Heart left ventricle (tissue), 16 donors: ENCODE measurements around the gene EVA1A. TPM values are rescaled to one million over a fixed set of nuclear protein-coding genes. Genes with fewer than 3 reads are reported as not detected.

Experiments
- ATAC-seq, 4 donors: fragments of 200-7000 bp; cut with Tn5 transposase; one replicate each; pipeline ENCODE4 v1.9.1; 2020 to 2022; ENCODE audit warnings: moderate library complexity in 4 of 4, mild to moderate bottlenecking in 3 of 4, moderate number of reproducible peaks in 1 of 4
- DNase-seq, 5 donors: peaks; one replicate each; pipeline ENCODE4 v3.0.0-alpha.2; 2020
- H3K27ac ChIP-seq, 12 donors: fragments of 200-600 bp; sonication (generic) in 4 of 12; one replicate each; pipeline versions ENCODE4 v1.5.0 to v1.8.0; 2016 to 2022; ENCODE audit warnings: mild to moderate bottlenecking in 2 of 12
- H3K27me3 ChIP-seq, 9 donors: fragments of 200-600 bp; sonication (generic) in 2 of 9; one replicate each; pipeline versions ENCODE4 v1.5.1 to v1.8.0; 2016 to 2022; ENCODE audit warnings: mild to moderate bottlenecking in 3 of 9
- H3K36me3 ChIP-seq, 9 donors: fragments of 200-600 bp; sonication (generic) in 2 of 9; one replicate each; pipeline versions ENCODE4 v1.5.0 to v1.8.0; 2018 to 2022; ENCODE audit warnings: mild to moderate bottlenecking in 2 of 9
- H3K4me1 ChIP-seq, 12 donors: fragments of 200-600 bp; sonication (generic) in 4 of 12; one replicate each; pipeline versions ENCODE4 v1.5.0 to v1.8.0; 2016 to 2022; ENCODE audit warnings: mild to moderate bottlenecking in 3 of 12
- H3K4me3 ChIP-seq, 12 donors: fragments of 200-600 bp; sonication (generic) in 4 of 12; one replicate each; pipeline versions ENCODE4 v1.5.0 to v1.8.0; 2017 to 2022; ENCODE audit warnings: mild to moderate bottlenecking in 9 of 12, moderate library complexity in 4 of 12
- H3K9me3 ChIP-seq, 12 donors: fragments of 200-600 bp; sonication (generic) in 4 of 12; one replicate each; pipeline versions ENCODE4 v1.5.0 to v1.8.0; 2016 to 2022; ENCODE audit warnings: mild to moderate bottlenecking in 1 of 12
- POLR2A ChIP-seq, 2 donors: fragments of 450-650 bp; IDR thresholded peaks; one replicate each; pipeline ENCODE4 v1.6.1; 2017; ENCODE audit warnings: antibody characterized with exemption in 2 of 2, mild to moderate bottlenecking in 2 of 2, moderate library complexity in 2 of 2
- WGBS, 4 donors: extraction: QIAGEN DNeasy Blood & Tissue Kit in 2 of 4; methylation state at CpG; one replicate each; pipeline versions ENCODE4 v1.1.5 to v1.1.7; 2013 to 2018; 5-methylcytosine and 5-hydroxymethylcytosine counted together
- intact Hi-C, 10 donors: fragments of 100-400 bp; cut with DNase I; formaldehyde crosslinking; loops; one replicate each; pipeline versions ENCODE4 v1.11.1 to v1.14.2; 2022
- polyA plus RNA-seq, 2 donors: library from polyadenylated mRNA; stranded (reverse); fragments of 200-250 nt; gene quantifications; one replicate each; pipeline ENCODE4 v1.2.3, GENCODE V29; 2013
- total RNA-seq, 9 donors: library from RNA; depleted of rRNA in 2 of 9; stranded (reverse); fragments of >200 nt in 2 of 9; fragmentation: NEBNext Ultra II Directional in 3 of 9; extraction: Animal tissue kit (Norgen Biotek cat#: 25700) in 3 of 9; gene quantifications; one replicate each; pipeline versions ENCODE4 v1.1.0 to v1.2.4, GENCODE V29; 2016 to 2023
- TF ChIP-seq, protein P1 (sequence below), 12 donors: fragments of 200-600 bp; sonication (generic) in 4 of 12; IDR thresholded peaks; one replicate each; pipeline versions ENCODE4 v1.5.0 to v1.8.0; 2018 to 2022; ENCODE audit warnings: antibody characterized with exemption in 12 of 12, mild to moderate bottlenecking in 5 of 12
- donor health status: ischemic (EF 13 %, LVEDD 7.1; RV severe dilation, severe dysfunction).
- donor health status: healthy with polysubstance abuse.
- donor health status: DM: no; HTN: yes; CAD: no.
- donor health status: DM: no; HTN: no; CAD: no.
- donor health status: ischemic (EF 25% LVEDD 6.9; RV normal size, moderate dysfunction).
- donor health status: ischemic (EF 25% LVEDD 5.7; RV mildly dilated, moderate dysfunction).
- donor health status: healthy.
- donor health status: DM: yes; HTN: yes; CAD: no.
- donor health status: ischemic (EF 35%, LVEDD 5.7; RV mildly dilated, moderate dysfunction).
- donor health status: nonischemic (EF 11% LVEDD 7.7; RV severe dilation, severe dysfunction).
- donor health status: DM: yes; HTN: yes; CAD: no.
- donor health status: PGD.
- donor health status: ischemic (EF 29% LVEDD 5.4; RV normal size, mild dysfunction).
- donor health status: nonischemic (EF 23%, LVEDD 6.1; RV moderate dilation, normal function).

EVA1A gene
- total and polyA plus RNA-seq, 11 donors, result 0.19 to 5.0 (median 1.4) TPM; not detected in 1

DNA sequence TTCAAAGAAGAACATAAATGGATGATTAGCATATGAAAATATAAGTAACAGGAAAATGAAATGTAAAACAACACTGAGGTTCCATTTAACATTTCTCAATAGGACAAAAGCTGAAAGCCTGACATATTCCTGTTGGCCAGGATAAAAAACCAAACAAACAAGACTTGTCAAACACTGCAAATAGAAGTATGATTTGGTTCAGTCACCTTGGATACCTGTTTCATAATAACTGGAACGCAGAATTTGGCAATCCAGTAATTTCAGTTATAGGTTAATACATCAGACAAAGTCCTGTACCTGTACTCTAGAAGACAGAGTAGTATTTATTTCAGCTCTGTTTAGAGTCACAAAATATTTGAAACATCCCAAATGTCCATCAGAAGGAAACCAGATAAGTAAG, 16.5 kb upstream of the EVA1A start:
- intact Hi-C loops, result no loop called here
- no peaks in the 10 kb centered on the region for H3K36me3 ChIP-seq
- TF ChIP-seq, protein P1, sequence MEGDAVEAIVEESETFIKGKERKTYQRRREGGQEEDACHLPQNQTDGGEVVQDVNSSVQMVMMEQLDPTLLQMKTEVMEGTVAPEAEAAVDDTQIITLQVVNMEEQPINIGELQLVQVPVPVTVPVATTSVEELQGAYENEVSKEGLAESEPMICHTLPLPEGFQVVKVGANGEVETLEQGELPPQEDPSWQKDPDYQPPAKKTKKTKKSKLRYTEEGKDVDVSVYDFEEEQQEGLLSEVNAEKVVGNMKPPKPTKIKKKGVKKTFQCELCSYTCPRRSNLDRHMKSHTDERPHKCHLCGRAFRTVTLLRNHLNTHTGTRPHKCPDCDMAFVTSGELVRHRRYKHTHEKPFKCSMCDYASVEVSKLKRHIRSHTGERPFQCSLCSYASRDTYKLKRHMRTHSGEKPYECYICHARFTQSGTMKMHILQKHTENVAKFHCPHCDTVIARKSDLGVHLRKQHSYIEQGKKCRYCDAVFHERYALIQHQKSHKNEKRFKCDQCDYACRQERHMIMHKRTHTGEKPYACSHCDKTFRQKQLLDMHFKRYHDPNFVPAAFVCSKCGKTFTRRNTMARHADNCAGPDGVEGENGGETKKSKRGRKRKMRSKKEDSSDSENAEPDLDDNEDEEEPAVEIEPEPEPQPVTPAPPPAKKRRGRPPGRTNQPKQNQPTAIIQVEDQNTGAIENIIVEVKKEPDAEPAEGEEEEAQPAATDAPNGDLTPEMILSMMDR (IDR thresholded peaks at IDR 0.05), result no peak
- TF ChIP-seq POLR2A (IDR thresholded peaks at IDR 0.05), result no peak

DNA sequence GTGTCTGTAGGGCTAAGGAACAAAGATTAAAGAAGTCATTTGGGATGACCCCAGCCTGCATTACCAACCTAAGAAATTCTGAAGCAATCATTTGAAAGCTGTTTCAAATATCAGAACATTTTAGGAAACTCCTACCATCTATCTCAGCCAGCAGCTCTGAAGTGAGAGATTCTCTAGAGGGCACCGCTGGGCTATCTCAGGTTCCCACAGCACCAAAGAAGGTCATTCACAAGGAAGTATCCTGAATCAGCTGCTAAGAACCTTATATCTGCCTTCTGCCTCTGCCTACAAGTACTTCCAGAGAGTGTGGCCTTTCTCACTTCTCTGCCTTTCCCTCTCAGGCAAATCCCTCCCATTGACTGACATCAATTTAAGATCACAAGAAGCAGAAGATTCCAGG, 13.4 kb upstream of the EVA1A start:
- Histone ChIP-seq H3K4me3 (no peak overlapping the region), H3K36me3 (no peaks in the 10 kb centered on the region), H3K4me1 (peaks cover 0 to 10% (median 0%) of the 10 kb centered on the region in 12 donors), H3K27ac (no peak overlapping the region), H3K27me3 (no peaks in the 10 kb centered on the region), H3K9me3 (peaks cover 0 to 9% (median 0%) of the 10 kb centered on the region in 12 donors)
- no peak for TF ChIP-seq POLR2A (IDR thresholded peaks at IDR 0.05)
- TF ChIP-seq, protein P1 (IDR thresholded peaks at IDR 0.05), result no peak
- no peak for DNase-seq
- intact Hi-C loops, result no loop called here
- no peak for ATAC-seq
- WGBS, 4 donors, result 72 to 89% (median 80%) methylated on average over 1 of the region's 1 CpG

More for the DNA sequence above, 16.5 kb upstream of the EVA1A start:
- H3K27me3 ChIP-seq, result no peaks in the 10 kb centered on the region
- no peak overlapping the region for H3K27ac ChIP-seq
- ATAC-seq (no peak), DNase-seq (no peak)
- no peaks in the 10 kb centered on the region for H3K4me1 ChIP-seq
- 88 to 100% (median 95%) methylated on average over 1 of the region's 1 CpG for whole genome bisulfite sequencing, 4 donors
- H3K9me3 ChIP-seq, result peaks cover 0 to 9% (median 0%) of the 10 kb centered on the region in 12 donors
- H3K4me3 ChIP-seq, result no peak overlapping the region

DNA sequence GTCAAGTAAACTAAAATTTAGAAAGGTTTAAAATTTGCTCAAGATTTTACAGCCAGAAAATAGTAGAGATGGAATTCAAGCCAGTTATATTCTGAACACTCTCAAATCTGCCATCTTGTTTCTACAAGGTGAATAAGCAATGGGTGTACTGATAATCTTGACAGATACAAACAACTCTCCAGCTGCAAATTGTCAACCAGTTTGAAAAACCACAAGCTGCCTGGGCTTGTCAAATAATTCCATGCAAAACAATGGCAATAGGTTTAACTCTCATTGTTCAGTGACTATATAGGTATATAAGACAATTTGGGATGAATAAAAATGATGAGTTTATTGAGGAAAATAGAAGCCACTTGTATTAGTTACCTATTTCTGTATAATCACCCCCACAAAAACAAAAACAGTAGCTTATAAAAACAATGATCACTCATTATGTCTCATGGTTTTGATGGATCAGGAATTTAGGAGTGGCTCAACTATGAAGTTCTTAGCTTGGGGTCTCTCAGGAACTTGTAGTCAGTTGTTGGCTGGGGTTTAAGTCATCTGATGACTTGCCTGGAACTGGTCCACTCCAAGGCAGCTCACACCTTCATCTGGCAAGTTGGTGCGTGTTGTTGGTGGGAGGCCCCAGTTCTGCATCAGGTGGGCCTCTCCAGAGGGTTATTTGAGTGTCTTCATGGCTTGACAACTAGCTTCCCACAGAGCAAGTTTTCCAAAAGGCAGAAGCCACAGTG, 12.6 kb upstream of the EVA1A start:
- no peak for TF ChIP-seq POLR2A (IDR thresholded peaks at IDR 0.05)
- TF ChIP-seq, protein P1 (IDR thresholded peaks at IDR 0.05), result no peak
- H3K27me3 ChIP-seq, result no peaks in the 10 kb centered on the region
- intact Hi-C loops, result no loop called here

DNA sequence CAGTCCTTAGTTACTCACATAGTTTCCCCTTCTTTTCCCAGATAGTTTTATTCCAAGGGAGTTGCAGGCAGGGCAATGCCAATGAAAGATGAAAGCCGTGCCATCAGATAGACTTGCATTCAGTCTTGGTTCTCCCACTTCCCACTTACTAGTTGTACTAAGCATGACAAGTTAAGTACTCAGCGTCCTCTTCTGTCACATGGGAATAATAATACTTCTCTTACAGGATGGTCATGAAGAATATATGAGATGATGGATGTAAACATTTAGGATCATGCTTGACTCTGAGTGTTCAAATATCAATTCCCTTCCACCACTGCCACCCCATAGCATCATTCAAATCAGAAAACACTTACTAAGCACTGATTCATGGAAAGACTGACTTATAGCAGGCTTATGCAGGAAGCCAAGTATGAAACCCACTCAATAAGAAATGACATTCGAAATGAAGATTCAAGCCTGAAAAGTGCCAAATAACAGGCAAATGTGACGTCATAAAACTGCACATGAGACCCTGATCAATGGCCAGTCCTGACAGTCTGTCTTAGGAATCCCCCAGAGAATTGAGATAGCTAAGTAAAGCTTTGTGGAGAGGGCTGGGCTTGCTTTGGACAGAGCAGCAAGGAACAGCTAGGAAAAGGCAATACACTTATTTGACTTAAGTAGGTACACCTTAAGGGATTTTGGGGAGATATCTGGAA, 11.1 kb upstream of the EVA1A start:
- WGBS, 4 donors, result 79 to 92% (median 82%) methylated on average over 4 of the region's 4 CpGs
- no peak for ATAC-seq
- TF ChIP-seq, protein P1 (IDR thresholded peaks at IDR 0.05), result no peak
- TF ChIP-seq POLR2A (IDR thresholded peaks at IDR 0.05), result no peak
- Histone ChIP-seq H3K4me3 (no peak overlapping the region), H3K36me3 (no peaks in the 10 kb centered on the region), H3K4me1 (peaks cover 0 to 10% (median 0%) of the 10 kb centered on the region in 12 donors), H3K27me3 (no peaks in the 10 kb centered on the region), H3K9me3 (peaks cover 0 to 9% (median 0%) of the 10 kb centered on the region in 12 donors), H3K27ac (no peak overlapping the region)
- intact Hi-C loops, result no loop called here
- no peak for DNase-seq

More for the DNA sequence above, 12.6 kb upstream of the EVA1A start:
- Histone ChIP-seq H3K27ac (no peak overlapping the region), H3K36me3 (no peaks in the 10 kb centered on the region), H3K4me3 (no peak overlapping the region), H3K4me1 (peaks cover 0 to 10% (median 0%) of the 10 kb centered on the region in 12 donors), H3K9me3 (peaks cover 0 to 9% (median 0%) of the 10 kb centered on the region in 12 donors)
- ATAC-seq (no peak), DNase-seq (no peak)
- WGBS, 4 donors, result 82 to 94% (median 90%) methylated on average over 1 of the region's 1 CpG
